ENCODE results near the gene ADAMTS17. TPM values are rescaled to one million over a fixed set of nuclear protein-coding genes. Genes with fewer than 3 reads are reported as not detected.

The ADAMTS17 gene
- total RNA-seq, 1 donor from 2014 or later: 0.06 TPM

DNA sequence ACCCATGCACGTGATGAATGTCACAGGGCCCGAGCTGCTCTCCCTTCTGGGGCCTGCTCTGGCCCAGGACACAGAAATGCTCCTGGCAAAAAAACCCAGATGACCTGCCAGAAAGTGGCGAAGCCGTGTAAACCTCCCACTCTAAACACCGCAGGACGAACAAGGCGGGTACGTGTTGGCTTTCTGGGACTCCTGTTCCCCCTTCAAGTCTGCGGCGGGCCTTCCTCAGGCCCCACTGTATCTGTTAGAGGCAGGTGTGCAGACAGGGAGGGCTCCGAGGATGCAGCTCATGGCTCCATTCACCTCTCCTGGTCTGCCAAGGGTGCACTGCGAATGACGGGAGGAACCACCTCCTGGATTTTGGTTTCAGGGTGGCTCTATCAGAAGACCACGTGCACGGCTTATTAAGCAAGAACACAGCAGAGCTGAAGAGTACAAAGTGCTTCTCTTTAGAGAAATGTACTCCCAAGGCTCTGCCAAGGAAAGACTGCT is 173.8 kb downstream of the ADAMTS17 start:
- no peak overlapping the region for H3K4me3 ChIP-seq (ENCODE audit: low read depth, low read length)
- TF ChIP-seq, protein P1, sequence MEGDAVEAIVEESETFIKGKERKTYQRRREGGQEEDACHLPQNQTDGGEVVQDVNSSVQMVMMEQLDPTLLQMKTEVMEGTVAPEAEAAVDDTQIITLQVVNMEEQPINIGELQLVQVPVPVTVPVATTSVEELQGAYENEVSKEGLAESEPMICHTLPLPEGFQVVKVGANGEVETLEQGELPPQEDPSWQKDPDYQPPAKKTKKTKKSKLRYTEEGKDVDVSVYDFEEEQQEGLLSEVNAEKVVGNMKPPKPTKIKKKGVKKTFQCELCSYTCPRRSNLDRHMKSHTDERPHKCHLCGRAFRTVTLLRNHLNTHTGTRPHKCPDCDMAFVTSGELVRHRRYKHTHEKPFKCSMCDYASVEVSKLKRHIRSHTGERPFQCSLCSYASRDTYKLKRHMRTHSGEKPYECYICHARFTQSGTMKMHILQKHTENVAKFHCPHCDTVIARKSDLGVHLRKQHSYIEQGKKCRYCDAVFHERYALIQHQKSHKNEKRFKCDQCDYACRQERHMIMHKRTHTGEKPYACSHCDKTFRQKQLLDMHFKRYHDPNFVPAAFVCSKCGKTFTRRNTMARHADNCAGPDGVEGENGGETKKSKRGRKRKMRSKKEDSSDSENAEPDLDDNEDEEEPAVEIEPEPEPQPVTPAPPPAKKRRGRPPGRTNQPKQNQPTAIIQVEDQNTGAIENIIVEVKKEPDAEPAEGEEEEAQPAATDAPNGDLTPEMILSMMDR (conservative IDR thresholded peaks at IDR 0.05; ENCODE audit: low read depth, low read length): no peak
- DNase-seq (ENCODE audit: low read depth): no peak

DNA sequence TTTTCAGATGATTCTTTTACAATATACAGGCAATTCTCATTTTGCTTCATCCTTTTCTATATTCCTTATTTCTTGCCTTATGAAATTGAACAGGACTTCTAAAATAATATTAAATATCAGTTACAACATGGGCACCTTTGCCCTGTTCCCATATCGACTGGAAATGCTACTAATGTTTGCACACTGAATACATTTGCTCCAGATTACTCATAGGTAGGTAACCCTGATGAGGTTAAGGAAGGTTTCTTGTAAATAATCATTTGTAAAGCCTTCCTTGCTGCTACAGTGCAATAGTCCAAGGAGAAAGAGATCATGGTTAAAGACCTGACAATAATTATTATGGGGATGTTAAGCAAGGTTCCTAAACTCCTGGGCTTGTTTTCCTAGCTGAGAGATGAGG is 175.5 kb downstream of the ADAMTS17 start:
- DNase-seq (ENCODE audit: low read depth): no peak
- H3K4me3 ChIP-seq (ENCODE audit: low read depth, low read length): no peak overlapping the region
- TF ChIP-seq, protein P1 (conservative IDR thresholded peaks at IDR 0.05; ENCODE audit: low read depth, low read length): no peak

DNA sequence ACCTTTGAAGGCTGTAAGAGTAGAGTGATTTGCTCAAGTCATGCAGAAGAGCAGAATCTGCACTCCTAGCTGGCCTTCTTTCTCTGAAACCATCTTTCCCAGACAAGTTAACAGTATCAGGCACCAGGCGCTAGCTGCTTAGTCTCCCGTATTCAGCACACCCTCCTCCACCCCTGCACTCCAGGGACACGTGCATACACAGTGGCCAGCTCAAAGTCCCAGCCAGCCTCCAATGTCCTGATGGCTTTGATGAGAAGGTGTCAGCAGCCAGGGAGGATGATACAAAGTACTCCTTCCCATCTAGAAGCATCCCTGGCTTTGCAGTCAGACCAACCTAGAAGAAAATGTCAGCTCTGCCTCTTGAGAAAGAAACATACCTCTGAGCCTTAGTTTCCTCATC is 177.8 kb downstream of the ADAMTS17 start:
- DNase-seq (ENCODE audit: low read depth): no peak
- TF ChIP-seq, protein P1 (conservative IDR thresholded peaks at IDR 0.05; ENCODE audit: low read depth, low read length): no peak
- H3K4me3 ChIP-seq (ENCODE audit: low read depth, low read length): no peak overlapping the region

DNA sequence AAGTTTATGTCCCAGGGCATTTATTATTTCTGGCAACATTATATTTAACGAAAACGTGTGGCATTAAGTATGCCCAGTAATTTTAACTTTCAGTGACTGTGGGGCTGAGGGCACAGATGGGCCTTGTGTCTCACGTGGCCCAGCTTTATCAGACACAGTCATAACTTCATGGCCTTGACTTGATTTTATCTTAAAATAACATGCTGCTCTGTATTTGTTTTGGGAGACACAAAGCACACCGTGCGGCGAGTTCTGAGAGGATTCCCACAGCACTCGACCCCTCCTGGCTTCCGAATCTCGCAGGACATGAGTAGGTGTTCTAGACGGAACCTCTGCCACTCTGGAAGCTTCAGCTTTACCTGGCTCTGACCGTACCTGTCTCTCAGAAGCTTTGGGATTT is 180.8 kb downstream of the ADAMTS17 start:
- H3K4me3 ChIP-seq (ENCODE audit: low read depth, low read length): no peak overlapping the region
- TF ChIP-seq, protein P1 (conservative IDR thresholded peaks at IDR 0.05; ENCODE audit: low read depth, low read length): no peak
- DNase-seq (ENCODE audit: low read depth): no peak

DNA sequence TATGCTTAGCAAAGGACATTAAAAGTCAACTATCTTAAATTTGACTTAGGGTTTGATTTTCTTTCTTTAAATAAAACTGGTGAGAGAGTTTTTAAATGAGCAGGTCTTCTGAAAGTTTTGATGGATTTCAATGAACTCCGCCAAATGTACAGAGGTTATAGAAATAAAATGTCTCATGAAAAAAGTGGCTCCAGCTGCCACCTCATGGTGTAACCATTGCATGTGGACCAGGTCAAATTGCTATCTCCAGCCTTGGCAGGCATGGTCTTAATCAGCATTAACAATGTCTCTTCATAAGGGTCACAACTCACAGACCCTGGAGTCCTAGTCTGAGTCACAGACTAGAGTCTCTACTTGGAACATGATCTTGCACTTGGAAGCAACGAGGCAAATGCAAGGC is 182.3 kb downstream of the ADAMTS17 start:
- no peak for DNase-seq (ENCODE audit: low read depth)
- H3K4me3 ChIP-seq (ENCODE audit: low read depth, low read length): no peak overlapping the region
- TF ChIP-seq, protein P1 (conservative IDR thresholded peaks at IDR 0.05; ENCODE audit: low read depth, low read length): no peak

DNA sequence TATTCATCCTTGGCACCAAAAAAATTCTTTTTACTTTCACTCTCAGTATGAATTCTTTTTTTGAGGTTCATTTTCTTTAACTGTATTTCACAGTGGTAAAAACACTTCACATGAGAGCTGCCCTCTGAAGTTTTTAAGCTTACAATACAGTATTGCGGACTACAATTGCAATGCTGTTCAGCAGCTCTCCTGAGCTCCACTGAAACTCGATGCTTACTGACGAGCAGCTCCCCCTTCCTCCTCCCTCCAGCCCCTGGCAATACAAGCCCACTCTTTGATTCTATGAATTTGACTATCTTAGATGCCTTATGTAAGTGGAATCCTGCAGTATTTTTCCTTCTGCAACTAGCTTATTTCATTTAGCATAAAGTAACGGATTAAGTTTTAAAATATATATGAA is 183.4 kb downstream of the ADAMTS17 start:
- no peak for DNase-seq (ENCODE audit: low read depth)
- TF ChIP-seq, protein P1 (conservative IDR thresholded peaks at IDR 0.05; ENCODE audit: low read depth, low read length): no peak
- H3K4me3 ChIP-seq (ENCODE audit: low read depth, low read length): no peak overlapping the region

DNA sequence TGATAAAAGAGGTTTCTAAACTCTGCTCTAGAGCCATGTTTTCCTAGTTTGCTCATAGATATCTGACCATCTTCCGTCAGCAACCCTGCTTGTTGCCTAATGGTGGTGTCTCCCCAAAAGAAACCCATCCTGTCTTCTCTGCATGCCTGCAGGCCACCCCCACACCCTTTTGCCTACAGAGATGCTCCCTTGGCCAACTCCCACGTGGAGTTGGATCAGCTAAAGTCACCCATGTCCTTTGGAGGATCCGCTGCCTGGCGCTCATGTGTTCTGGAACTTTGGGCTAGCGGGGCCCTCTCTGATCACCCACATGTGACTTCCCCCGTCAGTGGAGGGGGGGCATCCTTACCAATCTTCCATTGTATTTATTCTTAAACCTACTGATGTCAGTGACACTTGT is 185.6 kb downstream of the ADAMTS17 start:
- TF ChIP-seq, protein P1 (conservative IDR thresholded peaks at IDR 0.05; ENCODE audit: low read depth, low read length): no peak
- no peak for DNase-seq (ENCODE audit: low read depth)

More for the DNA sequence above, 185.6 kb downstream of the ADAMTS17 start:
- no peak overlapping the region for H3K4me3 ChIP-seq (ENCODE audit: low read depth, low read length)
